Esophagus squamous epithelium (tissue), 4 donors: ENCODE results near the gene ICE2.

Experiments
- POLR2A ChIP-seq, 4 donors: fragments of 450-650 bp; IDR thresholded peaks; one replicate each; pipeline ENCODE4 v1.6.1; 2017; ENCODE audit warnings: antibody characterized with exemption in 4 of 4, mild to moderate bottlenecking in 4 of 4, moderate library complexity in 3 of 4
- TF ChIP-seq, protein P1 (sequence below), 6 experiments: fragments of 450-650 bp in 4 of 6; fragments of 200-600 bp in 2 of 6; sonication (generic) in 2 of 6; IDR thresholded peaks; one replicate each; pipeline ENCODE4 v1.5.1; 2016 to 2019; ENCODE audit warnings: antibody characterized with exemption in 6 of 6, mild to moderate bottlenecking in 4 of 6, moderate library complexity in 4 of 6

DNA sequence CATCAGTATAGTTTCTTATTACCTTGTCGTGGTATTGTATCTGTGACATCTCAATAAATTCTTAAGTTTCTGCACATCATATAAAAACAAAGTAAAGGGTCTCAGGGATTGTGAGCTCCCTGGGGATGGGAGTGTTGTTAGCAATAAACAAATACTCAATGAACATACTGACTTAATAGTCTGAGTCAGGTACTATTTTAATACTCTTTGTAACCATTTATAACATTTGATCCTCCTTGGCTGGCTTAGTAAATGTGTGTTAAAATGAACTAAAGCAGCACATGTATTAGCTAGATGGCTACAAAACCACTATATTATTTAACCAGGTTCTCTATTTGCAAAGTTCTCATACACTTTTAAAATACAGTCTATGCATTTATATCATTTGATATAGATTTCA lies 1.8 kb downstream of the ICE2 start:
- TF ChIP-seq, protein P1, sequence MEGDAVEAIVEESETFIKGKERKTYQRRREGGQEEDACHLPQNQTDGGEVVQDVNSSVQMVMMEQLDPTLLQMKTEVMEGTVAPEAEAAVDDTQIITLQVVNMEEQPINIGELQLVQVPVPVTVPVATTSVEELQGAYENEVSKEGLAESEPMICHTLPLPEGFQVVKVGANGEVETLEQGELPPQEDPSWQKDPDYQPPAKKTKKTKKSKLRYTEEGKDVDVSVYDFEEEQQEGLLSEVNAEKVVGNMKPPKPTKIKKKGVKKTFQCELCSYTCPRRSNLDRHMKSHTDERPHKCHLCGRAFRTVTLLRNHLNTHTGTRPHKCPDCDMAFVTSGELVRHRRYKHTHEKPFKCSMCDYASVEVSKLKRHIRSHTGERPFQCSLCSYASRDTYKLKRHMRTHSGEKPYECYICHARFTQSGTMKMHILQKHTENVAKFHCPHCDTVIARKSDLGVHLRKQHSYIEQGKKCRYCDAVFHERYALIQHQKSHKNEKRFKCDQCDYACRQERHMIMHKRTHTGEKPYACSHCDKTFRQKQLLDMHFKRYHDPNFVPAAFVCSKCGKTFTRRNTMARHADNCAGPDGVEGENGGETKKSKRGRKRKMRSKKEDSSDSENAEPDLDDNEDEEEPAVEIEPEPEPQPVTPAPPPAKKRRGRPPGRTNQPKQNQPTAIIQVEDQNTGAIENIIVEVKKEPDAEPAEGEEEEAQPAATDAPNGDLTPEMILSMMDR (IDR thresholded peaks at IDR 0.05), result no peak
- no peak for TF ChIP-seq POLR2A (IDR thresholded peaks at IDR 0.05)
